ENCODE measurements around the gene OLFML1.
A peak's percentile ranks its signal among the peaks of the same experiment; 100 is the strongest.

OLFML1 gene

DNA sequence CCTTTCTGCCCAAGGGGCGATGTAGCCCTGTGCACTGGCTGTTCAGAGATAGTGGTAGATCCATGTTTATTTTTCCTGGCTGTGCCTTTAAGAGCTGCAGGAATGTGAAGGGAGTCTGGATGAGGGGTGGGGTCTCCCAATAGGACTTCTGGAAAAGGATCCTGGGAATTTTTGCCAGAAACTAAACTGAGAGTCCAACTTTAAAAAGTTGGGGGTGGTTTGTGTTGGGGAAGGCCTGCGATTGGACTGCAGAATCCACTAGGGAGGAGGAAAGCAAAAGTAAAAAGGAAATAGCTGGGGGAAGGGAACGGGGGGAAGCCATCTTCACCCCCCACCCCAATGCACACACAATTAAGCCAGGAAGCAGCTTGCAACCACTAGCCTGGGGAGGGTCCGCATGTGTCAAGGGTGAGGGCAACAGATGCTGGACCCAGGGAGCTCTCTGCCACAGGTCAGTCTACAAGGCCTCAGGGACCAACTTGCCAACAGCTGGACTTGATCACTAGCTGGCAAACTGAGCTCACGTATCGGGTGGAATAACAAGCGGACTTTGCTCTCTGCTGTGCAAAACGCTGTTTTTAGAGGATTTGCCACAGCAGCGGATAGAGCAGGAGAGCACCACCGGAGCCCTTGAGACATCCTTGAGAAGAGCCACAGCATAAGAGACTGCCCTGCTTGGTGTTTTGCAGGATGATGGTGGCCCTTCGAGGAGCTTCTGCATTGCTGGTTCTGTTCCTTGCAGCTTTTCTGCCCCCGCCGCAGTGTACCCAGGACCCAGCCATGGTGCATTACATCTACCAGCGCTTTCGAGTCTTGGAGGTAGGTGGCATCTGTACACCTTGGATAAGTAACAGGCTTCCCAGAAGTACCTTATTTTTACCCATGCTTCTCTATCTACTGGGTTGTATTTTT lies at the start of gene OLFML1:
Gene OLFML1, plus strand, starts transcription at position 321 of the 912 bp plus-strand sequence. Its CDS starts 370 bp downstream, at position 691.
- no peak for DNase-seq

DNA sequence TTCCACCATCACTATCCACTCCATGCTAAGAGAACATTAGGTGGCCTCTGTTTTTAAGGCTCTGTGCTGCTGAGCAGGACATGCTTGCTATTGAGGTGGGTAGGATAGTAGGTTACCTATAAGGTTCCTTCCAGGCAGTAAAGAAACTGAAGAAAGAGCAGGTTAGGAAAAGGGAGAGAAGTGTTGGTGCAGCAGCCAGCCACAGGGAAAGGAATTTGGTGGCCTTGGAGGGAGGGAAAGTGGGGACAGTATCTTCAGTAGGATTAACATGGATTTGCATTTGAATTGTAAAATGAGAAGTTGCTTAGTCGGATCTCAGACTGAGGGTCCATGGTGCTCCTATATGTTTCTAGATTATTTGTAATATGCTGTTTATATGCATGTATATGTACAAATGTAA lies 49.2 kb upstream of the OLFML1 start:
- DNase-seq = no peak

DNA sequence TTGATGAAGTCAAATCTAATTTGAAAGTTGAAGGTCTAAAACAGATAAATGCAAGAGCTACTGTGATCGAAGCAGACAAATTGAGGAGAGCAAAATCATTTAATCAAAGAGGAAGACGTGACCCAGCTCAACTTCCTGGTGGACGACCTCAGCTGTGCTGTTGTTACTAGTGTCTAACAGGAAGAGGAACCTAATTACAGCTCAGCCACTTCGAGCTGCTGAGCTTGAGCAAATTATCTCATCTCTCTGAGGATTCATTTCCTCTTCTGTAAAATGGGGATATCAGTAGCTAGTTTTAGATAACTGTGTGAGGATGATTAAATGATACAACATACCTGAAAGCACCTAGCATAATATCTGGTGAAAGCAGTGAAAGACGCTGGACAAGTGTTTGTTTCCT lies 48.6 kb upstream of the OLFML1 start:
- peak; percentile 20 to 42 for DNase-seq

DNA sequence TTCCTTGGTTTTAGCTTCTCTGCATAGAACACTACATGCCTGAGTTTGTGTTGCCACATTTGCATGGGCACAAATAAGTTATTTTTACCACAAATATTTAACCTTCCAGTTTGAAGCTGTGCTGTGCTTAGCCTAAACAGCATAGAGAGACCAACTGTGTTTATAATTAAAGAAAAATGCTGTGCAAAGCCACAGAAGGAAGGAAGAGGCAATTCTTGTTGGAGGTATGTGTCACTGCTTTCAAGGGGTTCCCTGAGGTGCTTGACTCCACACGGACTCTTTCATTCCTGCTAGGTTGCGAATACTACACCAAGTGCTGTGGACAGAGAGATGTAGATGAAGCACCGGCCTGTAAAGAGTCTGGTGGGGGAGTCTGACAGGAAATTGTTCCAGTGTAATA lies 47.6 kb upstream of the OLFML1 start:
- no peak for DNase-seq

DNA sequence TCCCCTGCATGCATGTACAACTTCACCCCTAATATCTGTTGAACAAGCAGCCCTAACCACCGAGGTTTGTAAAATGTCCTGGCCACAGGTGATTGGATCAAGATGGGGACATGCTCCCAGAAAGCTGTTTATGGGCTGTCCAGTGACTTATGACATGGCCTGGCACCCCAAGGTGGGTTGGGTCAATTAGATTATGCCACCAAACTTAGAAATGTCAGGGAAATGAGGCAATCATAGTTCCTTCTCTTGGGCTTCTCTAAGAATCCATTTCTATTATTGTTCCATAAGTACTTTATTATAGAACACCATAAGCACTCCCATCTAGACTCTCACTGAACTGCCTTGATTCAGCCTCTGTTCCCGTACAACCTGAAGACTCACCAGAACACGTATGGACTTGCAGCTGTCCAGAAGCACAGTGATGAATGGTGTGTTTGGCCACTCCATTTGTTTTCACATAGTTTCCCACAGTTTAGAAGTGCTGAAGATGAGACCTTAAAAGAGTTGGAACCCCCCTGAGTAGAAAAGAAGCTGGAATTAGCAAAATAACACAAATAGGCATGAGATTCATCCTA lies 45.5 kb upstream of the OLFML1 start:
- no peak for DNase-seq

DNA sequence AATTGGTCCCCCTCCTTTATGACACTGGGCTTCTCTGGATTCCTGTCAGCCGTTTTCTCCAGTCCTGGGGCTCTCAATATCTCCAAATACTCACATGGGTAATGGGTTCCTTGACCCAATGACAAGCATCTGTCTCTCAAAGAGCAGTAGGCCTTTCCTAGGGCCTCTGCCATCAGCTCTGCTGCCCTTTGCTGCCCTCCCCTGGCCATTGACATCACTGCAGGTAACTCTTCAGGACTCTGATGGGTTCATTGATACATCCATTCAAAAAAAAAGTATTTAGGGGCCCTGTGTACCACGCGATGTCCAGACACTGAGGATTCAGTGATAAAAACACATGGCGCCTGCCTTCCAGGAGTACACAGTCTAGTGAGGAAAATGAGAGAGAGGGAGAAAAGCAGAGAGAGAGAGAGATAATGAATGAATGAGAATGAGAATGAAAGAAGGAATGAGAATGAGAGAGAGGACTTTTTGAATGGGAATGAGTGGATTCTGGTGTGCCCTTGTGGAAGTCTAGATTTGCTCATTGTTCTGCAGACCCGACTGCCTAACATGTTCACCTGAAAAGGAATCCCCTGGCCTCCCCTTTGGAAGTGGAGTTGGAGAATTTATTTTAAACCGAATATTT lies 42.6 kb upstream of the OLFML1 start:
- DNase-seq = peak; percentile 58 to 61

DNA sequence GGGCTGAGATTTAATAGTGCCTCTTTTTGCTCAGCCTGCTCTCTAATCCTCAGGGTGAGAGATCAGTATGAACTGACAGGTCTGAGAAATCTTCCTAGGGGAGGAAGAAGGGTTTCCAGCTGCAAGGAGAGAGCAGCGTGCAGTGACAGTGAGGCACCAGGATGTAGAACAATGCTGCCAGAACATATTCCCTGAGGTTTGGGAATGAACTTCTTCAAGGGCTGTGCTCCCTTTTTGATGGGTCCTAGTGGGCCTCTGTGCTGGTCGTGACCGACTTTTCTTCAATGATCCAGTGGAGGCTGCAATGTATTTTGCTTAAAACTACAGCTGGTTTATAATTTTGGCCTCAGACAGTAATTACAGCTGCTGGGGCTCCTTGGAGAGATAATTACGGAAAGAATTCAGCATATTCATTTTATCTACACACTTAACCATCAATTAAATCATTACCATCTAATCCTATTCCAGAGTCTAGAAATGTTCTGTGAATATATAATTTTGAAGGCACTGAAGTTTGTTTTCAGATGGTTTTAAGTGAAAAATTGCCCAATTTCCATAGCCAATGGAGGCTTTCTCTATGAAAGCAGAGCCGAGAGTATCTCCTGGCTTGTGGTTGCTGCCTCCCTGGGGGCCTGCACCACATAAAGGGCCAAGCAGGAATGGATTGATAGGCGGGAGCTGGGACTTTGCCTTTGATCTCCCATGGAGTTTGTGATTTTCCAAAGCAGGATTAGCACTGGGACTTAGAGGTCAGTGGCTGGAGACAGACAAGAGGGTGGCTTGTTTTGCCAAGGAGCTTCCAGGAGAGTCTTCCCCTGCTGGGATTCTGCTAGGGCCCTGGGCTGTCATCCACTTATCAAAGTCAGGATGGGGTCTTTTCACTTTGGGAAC lies 41.0 kb upstream of the OLFML1 start:
- DNase-seq = no peak

DNA sequence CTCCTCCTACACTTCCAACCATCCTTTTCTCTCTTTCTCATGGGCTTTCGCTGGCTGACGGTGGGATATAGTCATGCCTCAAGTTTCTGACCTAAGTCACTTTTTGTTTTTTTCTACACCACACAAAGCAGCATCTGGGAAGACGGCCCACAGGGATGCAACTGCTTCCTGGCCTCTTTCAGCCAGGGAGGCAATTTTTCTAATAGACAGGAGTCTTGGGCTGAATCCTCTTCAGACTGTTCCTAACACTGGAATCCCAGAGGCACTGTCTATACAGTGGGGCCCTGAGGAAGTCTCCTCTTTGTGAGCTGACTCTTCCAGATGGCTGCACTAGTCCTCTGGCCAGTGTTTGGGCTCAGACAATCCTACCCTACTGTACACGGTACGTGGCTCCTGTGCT lies 39.7 kb upstream of the OLFML1 start:
- no peak for DNase-seq

DNA sequence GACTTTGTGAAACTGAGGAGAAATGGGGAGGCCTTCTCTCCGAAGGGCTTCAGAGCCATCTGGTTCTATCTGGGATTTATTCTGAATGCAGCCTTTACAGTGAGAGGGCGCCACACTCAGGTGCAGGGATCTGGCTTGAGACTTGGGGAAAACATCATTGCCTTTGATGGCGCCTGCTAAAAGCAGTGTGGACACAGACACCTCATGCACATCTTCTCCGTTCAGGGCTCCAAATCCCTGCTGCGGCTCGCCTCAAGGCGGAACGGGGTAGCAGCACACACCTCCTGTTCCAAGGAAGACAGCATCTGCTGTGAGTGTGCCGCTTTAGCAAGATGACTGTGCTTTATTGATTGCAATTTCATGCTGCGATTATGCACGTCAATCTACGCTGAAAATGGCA lies 37.1 kb upstream of the OLFML1 start:
- DNase-seq = no peak

DNA sequence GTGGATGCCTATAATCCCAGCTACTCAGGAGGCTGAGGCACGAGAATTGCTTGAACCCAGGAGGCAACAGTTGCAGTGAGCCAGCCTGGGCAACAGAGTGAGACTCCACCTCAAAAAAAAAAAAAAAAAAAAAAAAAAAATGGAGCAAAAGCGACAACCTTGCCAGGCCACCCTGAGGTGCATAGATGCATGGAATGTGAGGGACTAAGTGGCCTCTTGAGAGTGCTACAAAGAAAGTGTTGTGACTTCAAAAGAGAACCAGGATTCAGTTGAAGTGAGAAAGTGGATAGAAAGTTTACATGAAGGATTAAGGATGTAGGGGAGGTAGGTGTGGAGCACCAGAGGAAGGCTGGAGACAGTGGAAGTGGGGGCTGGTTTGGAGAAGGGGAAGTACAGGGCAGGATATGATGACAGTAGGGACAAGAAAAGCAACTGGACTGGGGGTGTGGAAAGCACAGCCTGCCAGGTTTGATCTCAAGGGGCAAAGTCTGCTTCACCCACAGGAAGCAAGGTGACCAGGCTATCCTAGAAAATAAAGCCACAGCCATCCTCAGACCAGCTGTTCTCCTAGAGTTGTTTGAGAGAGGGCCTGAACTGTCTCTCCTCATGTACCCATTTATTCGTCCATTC lies 36.0 kb upstream of the OLFML1 start:
- no peak for DNase-seq

DNA sequence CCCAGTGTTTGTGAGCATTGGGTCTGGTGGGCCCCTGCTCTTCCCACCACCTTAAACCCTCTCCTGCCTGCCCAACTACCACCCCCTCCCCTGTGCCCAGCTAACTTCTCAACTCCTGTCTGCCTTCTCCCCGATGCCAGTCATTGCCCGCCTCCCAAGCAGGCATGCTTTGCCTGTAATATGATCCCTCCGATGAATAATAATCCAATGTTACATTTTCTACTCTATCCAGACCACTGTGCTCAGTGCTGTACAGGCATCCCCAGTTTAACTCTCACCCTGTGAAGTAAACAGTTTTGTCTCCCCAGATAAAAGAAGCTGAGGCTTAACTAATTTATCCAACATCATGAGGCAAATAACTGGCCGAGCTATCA lies 35.5 kb upstream of the OLFML1 start:
- no peak for DNase-seq

DNA sequence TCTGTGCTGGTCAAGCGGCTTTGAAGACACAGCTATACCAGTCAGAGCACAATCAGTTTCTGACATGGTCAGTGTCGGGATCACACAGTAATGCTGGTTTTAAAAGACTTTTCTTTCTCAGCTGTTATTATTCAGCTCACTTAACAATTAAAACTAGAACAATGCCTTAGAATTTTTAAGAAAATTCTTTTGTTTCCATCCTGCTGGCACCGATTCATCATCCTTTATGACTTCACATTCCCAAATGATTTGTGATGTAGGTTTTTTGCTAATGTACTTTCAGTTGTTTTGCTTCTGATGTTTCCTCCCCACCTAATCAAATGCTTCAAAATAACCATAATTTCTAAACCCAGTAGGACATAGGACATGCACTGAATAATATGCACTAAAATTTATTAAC lies 34.5 kb upstream of the OLFML1 start:
- no peak for DNase-seq

DNA sequence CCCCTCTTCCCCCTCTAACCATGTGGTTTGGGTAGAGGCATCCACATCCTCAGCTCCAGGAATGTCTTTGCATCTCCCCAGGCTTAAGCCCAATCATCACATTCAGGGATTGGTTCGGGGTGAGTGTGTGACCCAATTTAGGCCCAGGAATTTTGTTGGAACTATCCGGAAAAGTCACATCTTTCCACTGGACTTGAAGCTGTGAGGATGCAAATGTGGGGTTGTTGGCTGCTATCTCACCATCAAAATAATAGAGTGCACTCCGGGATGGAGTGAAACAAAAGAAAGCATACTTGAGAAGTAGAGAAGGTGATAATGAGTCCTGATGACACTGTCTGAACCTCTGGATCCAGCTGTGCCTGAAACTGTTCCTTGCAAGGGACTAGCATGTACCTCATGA lies 33.8 kb upstream of the OLFML1 start:
- no peak for DNase-seq

DNA sequence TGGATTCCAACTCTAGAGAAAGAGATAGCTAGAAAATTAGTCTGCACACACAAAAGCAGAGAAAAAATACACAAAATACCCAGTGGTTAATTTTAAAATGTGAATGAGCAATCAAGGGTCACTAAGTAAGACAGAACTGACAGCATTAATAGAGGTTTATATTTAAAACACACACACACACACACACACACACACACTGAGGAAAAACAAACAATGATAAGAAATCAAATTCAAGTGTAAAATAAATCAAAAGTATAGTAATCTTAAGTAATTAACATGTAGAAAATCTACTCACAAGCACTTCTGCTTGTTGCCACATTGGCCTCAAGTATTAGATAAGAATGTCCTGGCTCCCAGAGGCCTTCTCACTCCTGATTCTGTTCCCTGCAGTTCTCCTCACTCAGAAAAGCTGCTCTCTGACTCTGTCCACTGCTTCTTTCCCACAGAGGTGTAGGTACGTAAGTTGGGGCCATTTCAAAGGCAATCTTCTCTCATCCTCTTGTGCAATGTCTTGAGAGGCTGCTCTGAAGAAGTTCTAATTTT lies 33.3 kb upstream of the OLFML1 start:
- no peak for DNase-seq

DNA sequence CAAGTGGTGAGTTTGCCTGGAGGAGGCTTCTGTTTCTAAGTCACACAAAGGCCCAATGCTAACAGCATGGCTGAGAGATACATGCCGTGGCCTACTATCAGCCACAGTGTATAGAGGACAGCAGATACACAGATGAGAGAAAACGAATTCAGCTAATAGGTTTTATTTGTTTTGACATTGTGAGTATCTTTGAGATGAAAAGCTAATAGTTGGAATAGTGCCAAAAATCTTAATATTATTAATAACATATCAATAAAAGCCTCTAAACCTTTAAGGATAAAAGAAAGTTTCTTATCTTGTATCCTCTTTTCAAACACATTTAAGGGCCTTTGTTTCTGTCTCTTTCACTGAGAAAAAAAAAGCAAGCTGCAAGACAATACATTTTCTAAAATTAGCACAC lies 30.5 kb upstream of the OLFML1 start:
- DNase-seq = no peak

DNA sequence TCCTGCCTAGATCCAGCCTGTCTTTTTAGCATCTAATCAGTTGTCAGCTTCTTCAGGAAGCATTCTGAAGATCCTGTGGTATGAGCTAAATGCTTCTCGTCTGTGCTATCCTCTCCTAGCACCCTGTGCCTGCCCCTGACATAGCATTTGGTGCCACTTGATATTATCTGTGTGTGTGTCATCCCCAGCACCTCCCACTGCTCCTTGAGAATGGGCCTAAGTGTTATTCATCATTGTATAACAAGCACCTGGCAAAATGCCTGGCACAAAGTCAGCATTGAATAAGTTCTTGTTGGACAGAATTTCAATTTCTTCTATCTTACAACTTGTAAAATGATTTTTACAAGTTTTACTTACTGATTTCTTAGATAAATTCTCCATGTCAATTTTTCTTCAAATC lies 28.1 kb upstream of the OLFML1 start:
- no peak for DNase-seq

DNA sequence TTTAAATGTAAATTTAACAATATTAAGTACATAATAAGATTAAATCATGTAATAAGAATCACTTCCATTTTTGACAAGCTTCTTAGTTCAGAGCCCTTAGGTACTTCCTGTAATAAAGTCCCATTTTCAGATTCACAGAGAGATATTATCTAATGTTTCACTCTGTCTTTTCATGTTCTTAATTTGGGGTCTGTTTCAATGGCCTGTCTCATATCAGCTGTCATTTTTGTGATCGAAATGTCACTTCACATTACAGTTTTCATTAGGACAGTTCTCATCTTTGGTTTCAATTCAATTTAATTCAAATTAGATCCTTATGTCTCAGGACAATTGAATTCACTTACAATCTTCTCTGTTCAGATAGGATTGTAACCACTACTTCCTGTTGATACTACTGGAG lies 22.6 kb upstream of the OLFML1 start:
- no peak for DNase-seq

DNA sequence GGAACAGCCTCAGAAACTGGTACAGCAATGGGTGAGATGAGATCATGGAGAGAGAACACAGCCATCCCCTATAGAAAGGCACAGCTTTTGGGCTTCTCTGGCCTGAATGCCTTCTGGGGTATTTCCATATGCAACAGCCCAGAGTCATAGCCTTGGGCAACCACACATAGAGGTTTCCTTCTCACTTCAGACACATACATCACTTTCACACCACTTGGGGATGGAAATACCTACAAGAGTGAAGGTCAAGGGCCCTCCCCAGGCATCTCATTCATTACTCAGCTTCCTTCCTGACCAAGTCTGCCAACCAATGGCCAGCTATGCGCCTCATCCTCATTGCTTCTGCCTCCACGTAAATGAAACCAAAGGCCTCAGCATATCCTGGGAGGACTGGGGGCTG lies 17.7 kb upstream of the OLFML1 start:
- DNase-seq = no peak

DNA sequence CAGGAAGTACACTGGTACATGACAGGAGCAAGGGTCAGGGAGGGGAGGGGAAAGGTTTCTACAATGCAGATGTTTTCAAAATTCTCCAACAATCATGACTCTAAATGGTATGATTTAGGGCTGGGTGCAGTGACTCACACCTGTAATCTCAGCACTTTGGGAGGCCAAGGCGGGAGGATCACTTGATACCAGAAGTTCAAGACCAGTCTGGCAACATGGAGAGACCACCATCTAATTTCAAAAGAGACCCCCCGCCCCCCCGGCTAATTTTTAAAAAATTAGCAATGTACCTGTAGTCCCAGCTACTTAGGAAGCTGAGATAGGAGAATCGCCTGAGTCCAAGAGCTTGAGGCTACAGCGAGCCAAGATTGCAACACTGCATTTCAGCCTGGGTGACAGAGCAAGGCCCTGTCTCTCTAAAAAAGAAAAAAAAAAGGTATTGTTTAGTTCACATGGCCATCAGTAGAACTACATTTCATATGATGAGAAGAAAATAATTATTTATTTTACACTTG lies 15.9 kb upstream of the OLFML1 start:
- no peak for DNase-seq

DNA sequence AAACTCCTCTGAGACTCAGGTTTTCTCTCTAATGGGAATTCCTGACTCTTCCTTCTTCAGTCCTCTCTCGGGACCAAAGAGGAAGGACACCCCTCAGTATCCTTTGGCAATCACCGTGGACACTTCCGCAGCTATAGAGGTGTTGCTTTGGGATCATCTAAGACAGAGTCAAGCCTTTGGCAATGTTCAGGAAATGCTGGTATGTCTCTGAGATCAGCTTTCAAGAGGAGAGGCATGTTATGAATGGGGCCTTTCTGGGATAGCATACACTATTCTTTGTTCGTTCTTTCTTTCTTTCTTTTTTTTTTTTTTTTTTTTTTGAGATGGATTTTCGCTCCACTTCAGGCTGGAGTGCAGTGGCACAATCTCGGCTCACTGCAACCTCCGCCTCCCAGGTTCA lies 14.2 kb upstream of the OLFML1 start:
- DNase-seq = no peak

DNA sequence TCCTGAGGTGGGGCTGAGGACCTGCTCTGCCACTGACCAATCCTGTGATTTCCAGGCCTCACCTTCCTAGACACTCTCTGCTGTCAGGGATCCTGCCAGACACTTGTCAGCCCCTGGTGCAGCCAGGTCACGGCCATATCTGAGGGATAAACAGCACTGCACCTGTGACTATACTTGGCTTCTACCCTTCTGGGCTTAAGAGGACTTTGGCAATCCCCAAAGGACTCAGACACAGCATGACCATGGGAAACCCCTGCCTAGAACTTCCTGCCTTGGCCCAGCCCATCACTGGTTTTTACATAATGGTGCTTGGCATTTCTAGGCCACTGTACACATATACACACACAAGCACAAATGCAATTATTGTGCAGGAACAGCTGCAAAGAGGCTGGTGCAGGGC lies 11.6 kb upstream of the OLFML1 start:
- DNase-seq = peak in 1 of 2 donors; percentile 16

DNA sequence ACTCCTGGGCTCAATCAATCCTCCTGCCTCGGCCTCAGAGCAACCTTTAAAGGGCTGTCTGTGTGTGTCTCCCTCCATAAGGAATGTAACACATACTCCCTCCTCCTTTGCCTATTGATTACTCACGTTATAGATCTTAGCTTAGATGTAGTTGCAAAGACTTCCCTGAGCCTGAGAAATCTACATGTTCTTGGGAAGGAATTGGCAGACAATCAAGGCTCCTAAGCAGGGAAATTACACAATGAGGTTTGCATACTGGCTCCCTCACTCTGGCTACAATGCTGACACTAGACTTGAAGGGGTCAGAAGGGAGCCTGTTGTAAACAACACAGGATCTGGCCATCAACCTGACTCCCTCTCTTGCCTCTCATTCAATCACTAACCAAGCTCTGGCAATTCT lies 5.2 kb upstream of the OLFML1 start:
- no peak for DNase-seq
